Epithelial cell of proximal tubule (primary cell): ENCODE results near the gene MS4A5. TPM values are rescaled to one million over a fixed set of nuclear protein-coding genes. Genes with fewer than 3 reads are reported as not detected.

Experiments used
- total RNA-seq: library from RNA; depleted of rRNA; stranded (reverse); fragments of >200 nt; gene quantifications from 2 replicates; pipeline ENCODE4 v1.2.3, GENCODE V29; 2015

MS4A5 gene
- total RNA-seq, 1 donor from 2014 or later = not detected

Other genes starting within 250 kb of the MS4A5 start
- gene MS4A6A, start 246.5 kb upstream of the MS4A5 start, total RNA-seq = not detected in 2 replicates
- not detected in 2 replicates for gene MS4A4E, start 186.4 kb upstream of the MS4A5 start, total RNA-seq
- not detected in 2 replicates for gene MS4A4A, start 148.9 kb upstream of the MS4A5 start, total RNA-seq
- not detected in 2 replicates for gene MS4A6E, start 102.3 kb upstream of the MS4A5 start, total RNA-seq
- gene MS4A7, start 51.0 kb upstream of the MS4A5 start, total RNA-seq = not detected in 2 replicates
- not detected in 2 replicates for gene MS4A14, start 33.1 kb upstream of the MS4A5 start, total RNA-seq
- not detected in 2 replicates for gene MS4A1, start 26.3 kb downstream of the MS4A5 start, total RNA-seq
- not detected in 2 replicates for gene MS4A12, start 63.2 kb downstream of the MS4A5 start, total RNA-seq
- gene MS4A13, start 85.8 kb downstream of the MS4A5 start, total RNA-seq = not detected in 2 replicates